Smooth muscle cell (in vitro differentiated cells): Measurements from ENCODE around the gene PKP1. TPM values are rescaled to one million over a fixed set of nuclear protein-coding genes. Genes with fewer than 3 reads are reported as not detected.

ENCODE experiments used
- DNase-seq: peaks from one replicate; lab custom pipeline; 2025; ENCODE audit not compliant: unreplicated experiment; lab: John Stamatoyannopoulos, UW
- H2AFZ ChIP-seq: fragments of 200-600 bp; sonication (generic); 2 replicates; pipeline ENCODE4 v1.6.0; 2016; ENCODE audit warnings: antibody characterized with exemption, low read depth, mild to moderate bottlenecking
- H3F3A ChIP-seq: fragments of 200-600 bp; sonication (generic); 2 replicates; pipeline ENCODE4 v1.6.0; 2017; ENCODE audit warnings: antibody characterized with exemption, low read depth
- H3K27ac ChIP-seq: fragments of 200-600 bp; sonication (generic); 2 replicates; pipeline ENCODE4 v1.5.1; 2016; ENCODE audit warnings: low read depth, mild to moderate bottlenecking
- H3K27me3 ChIP-seq: fragments of 200-600 bp; sonication (generic); 2 replicates; pipeline ENCODE4 v1.6.1; 2016; ENCODE audit warnings: low read depth, mild to moderate bottlenecking
- H3K36me3 ChIP-seq: fragments of 200-600 bp; sonication (generic); 2 replicates; pipeline ENCODE4 v1.5.1; 2016; ENCODE audit warnings: low read depth
- H3K4me1 ChIP-seq: fragments of 200-600 bp; sonication (generic); 2 replicates; pipeline ENCODE4 v1.5.1; 2016; ENCODE audit warnings: low read depth
- H3K4me2 ChIP-seq: fragments of 200-600 bp; sonication (generic); 2 replicates; pipeline ENCODE4 v1.6.0; 2016; ENCODE audit warnings: mild to moderate bottlenecking
- H3K4me3 ChIP-seq: fragments of 200-600 bp; sonication (generic); 2 replicates; pipeline ENCODE4 v1.5.1; 2016; ENCODE audit warnings: mild to moderate bottlenecking
- H3K79me2 ChIP-seq: fragments of 200-600 bp; sonication (generic); 2 replicates; pipeline ENCODE4 v1.6.0; 2016; ENCODE audit warnings: low read depth, mild to moderate bottlenecking
- H3K9ac ChIP-seq: fragments of 200-600 bp; sonication (generic); 2 replicates; pipeline ENCODE4 v1.6.0; 2016; ENCODE audit warnings: low read depth
- H3K9me3 ChIP-seq: fragments of 200-600 bp; sonication (generic); replicated peaks from 2 replicates; pipeline ENCODE4 v1.5.1; 2016; ENCODE audit warnings: low read depth
- H4K20me1 ChIP-seq: fragments of 200-600 bp; sonication (generic); 2 replicates; pipeline ENCODE4 v1.6.0; 2016; ENCODE audit warnings: low read depth
- WGBS: methylation state at CpG from one replicate; pipeline ENCODE4 v1.1.7; 2016; ENCODE audit warnings: low lambda C conversion rate; 5-methylcytosine and 5-hydroxymethylcytosine counted together
- polyA plus RNA-seq: library from polyadenylated mRNA; unstranded; fragments of >200 nt; fragmentation: Nextera tagmentation; extraction: Ambion mirVana; gene quantifications from 2 replicates; pipeline ENCODE4 v1.2.1, GENCODE V29; 2016
- total RNA-seq: library from RNA; depleted of rRNA; stranded (reverse); fragments of >200 nt; gene quantifications from 2 replicates; pipeline ENCODE4 v1.2.3, GENCODE V29; 2014
- TF ChIP-seq, protein P1 (sequence below): fragments of 200-600 bp; sonication (generic); IDR thresholded peaks from 2 replicates; pipeline ENCODE4 v1.5.1; 2017; ENCODE audit warnings: borderline replicate concordance, mild to moderate bottlenecking, antibody characterized with exemption; ENCODE audit not compliant: insufficient read depth, poor library complexity, severe bottlenecking

The PKP1 gene
- total and polyA plus RNA-seq, 2 experiments from 2014 or later = 26.9 to 52.5 TPM

DNA sequence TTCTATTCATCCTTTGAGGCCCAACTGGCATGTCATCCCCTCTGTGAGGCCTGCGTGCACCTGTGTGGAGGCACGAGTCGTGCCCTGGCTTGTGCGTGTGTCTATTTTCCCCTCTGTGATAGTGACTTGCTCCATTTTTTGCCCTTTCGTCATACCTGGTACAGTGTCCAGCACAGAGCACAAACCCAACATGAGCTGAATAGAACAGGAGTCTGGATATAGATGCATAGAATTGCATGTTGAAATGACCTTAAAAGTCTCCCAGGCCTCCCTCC is 61.7 kb downstream of the PKP1 start:
- TF ChIP-seq, protein P1, sequence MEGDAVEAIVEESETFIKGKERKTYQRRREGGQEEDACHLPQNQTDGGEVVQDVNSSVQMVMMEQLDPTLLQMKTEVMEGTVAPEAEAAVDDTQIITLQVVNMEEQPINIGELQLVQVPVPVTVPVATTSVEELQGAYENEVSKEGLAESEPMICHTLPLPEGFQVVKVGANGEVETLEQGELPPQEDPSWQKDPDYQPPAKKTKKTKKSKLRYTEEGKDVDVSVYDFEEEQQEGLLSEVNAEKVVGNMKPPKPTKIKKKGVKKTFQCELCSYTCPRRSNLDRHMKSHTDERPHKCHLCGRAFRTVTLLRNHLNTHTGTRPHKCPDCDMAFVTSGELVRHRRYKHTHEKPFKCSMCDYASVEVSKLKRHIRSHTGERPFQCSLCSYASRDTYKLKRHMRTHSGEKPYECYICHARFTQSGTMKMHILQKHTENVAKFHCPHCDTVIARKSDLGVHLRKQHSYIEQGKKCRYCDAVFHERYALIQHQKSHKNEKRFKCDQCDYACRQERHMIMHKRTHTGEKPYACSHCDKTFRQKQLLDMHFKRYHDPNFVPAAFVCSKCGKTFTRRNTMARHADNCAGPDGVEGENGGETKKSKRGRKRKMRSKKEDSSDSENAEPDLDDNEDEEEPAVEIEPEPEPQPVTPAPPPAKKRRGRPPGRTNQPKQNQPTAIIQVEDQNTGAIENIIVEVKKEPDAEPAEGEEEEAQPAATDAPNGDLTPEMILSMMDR = no peak
- over 99% methylated on average over 5 of the region's 5 CpGs for WGBS
- H3K27me3 ChIP-seq = no peaks in the 10 kb centered on the region
- H3K9ac ChIP-seq = no peak overlapping the region
- peak overlapping the region; percentile 10 for H3K27ac ChIP-seq
- no peaks in the 10 kb centered on the region for H3K9me3 ChIP-seq
- no peaks in the 10 kb centered on the region for H3F3A ChIP-seq
- H3K79me2 ChIP-seq = no peaks in the 10 kb centered on the region
- DNase-seq = no peak
- H3K4me1 ChIP-seq = peaks cover 4% of the 10 kb centered on the region
- no peaks in the 10 kb centered on the region for H4K20me1 ChIP-seq
- H2AFZ ChIP-seq = no peak overlapping the region
- H3K4me3 ChIP-seq = no peak overlapping the region
- no peak overlapping the region for H3K4me2 ChIP-seq
- no peaks in the 10 kb centered on the region for H3K36me3 ChIP-seq

- no peaks in the 10 kb centered on the region for H3F3A ChIP-seq
- no peak overlapping the region for H3K9ac ChIP-seq
- no peaks in the 10 kb centered on the region for H3K27me3 ChIP-seq
- no peak overlapping the region for H2AFZ ChIP-seq
- no peaks in the 10 kb centered on the region for H3K36me3 ChIP-seq
- H3K27ac ChIP-seq = no peak overlapping the region
- H3K4me2 ChIP-seq = no peak overlapping the region
- DNase-seq = no peak
- H3K9me3 ChIP-seq = no peaks in the 10 kb centered on the region
- H3K4me1 ChIP-seq = peaks cover 4% of the 10 kb centered on the region
- TF ChIP-seq, protein P1 = peak; percentile 71
- 55% methylated on average over 5 of the region's 5 CpGs for WGBS
- H3K4me3 ChIP-seq = no peak overlapping the region
- no peaks in the 10 kb centered on the region for H3K79me2 ChIP-seq
- H4K20me1 ChIP-seq = no peaks in the 10 kb centered on the region
These were observed 63.1 kb downstream of the PKP1 start for GRCh38 chr1:201346337-201346939.

GRCh38 chr1:201346987-201347386 is 63.7 kb downstream of the PKP1 start:
- Histone ChIP-seq H3K27ac (no peak overlapping the region), H3K36me3 (no peaks in the 10 kb centered on the region), H3K9ac (no peak overlapping the region), H3K4me2 (no peak overlapping the region), H3K4me3 (no peak overlapping the region), H3K27me3 (no peaks in the 10 kb centered on the region), H3K79me2 (no peaks in the 10 kb centered on the region), H4K20me1 (no peaks in the 10 kb centered on the region), H3K4me1 (peaks cover 4% of the 10 kb centered on the region), H2AFZ (no peak overlapping the region), H3K9me3 (no peaks in the 10 kb centered on the region), H3F3A (no peaks in the 10 kb centered on the region)
- no peak for DNase-seq
- TF ChIP-seq, protein P1 = no peak
- WGBS = 64% methylated on average over 2 of the region's 2 CpGs

DNA sequence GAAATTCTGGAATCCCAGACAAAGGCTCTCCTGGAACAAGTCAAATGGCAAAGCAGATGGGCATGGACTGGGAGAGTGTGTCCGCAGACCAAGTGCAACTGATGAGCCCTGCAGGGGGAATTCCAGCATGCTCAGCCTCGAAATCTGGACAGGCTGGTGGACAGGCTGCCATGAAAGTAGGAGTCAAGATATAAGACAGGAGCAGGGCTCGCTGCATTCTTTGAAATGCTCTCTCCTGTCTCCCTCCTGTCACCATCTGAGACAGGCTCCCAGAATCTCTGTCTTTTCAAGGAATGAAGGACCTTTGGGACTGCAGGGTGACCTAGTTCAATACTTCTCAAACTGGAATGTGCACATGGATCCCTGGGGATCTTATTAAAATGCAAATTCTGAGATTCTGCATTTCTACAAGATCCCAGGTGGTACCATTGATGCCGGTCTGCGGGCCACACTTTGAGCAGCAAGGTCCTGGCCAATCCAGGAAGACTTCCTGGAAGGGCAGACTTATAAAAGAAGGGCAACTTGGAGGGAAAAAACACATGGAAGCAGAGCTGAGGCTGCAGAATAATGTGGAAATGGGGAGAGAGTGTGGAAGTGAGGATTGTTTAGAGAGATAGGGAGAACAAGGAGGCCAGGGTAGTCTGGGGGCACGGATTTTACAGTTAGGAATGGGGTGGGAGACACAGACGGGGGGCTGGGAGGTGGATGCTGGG is 64.3 kb downstream of the PKP1 start:
- Histone ChIP-seq H3K79me2 (no peaks in the 10 kb centered on the region), H3K36me3 (no peaks in the 10 kb centered on the region), H3K9me3 (no peaks in the 10 kb centered on the region), H3K9ac (no peak overlapping the region), H4K20me1 (no peaks in the 10 kb centered on the region), H3K4me1 (peaks cover 4% of the 10 kb centered on the region), H3K27ac (no peak overlapping the region), H3K4me2 (no peak overlapping the region), H3F3A (no peaks in the 10 kb centered on the region), H3K4me3 (no peak overlapping the region), H3K27me3 (no peaks in the 10 kb centered on the region), H2AFZ (no peak overlapping the region)
- TF ChIP-seq, protein P1 = no peak
- no peak for DNase-seq
- 25% methylated on average over 7 of the region's 7 CpGs for WGBS
